SK-N-SH treated with all-trans-retinoic acid at 6 μM for 48 hours (cell line): ENCODE measurements around the gene CRX.

Source experiments
- ATAC-seq: fragments of 200-7000 bp; cut with Tn5 transposase; 3 replicates; pipeline ENCODE4 v1.9.1; 2020; ENCODE audit warnings: mild to moderate bottlenecking, moderate library complexity
- ARNTL ChIP-seq: fragments of 450-650 bp; formaldehyde crosslinking; IDR thresholded peaks from 2 replicates; pipeline ENCODE4 v1.5.0; 2020; ENCODE audit warnings: low read depth, mild to moderate bottlenecking, moderate library complexity, borderline replicate concordance
- BACH2 ChIP-seq: fragments of 250-450 bp; sonication (Bioruptor Pico); IDR thresholded peaks from 2 replicates; pipeline ENCODE4 v1.9.0; 2021; ENCODE audit warnings: mild to moderate bottlenecking, borderline replicate concordance
- CREB5 ChIP-seq: fragments of 250-450 bp; sonication (Bioruptor Pico); IDR thresholded peaks from 2 replicates; pipeline ENCODE4 v1.5.1; 2020; ENCODE audit warnings: low read depth, mild to moderate bottlenecking, moderate library complexity
- CSDC2 ChIP-seq: fragments of 250-450 bp; sonication (Bioruptor Pico); IDR thresholded peaks from 2 replicates; pipeline ENCODE4 v1.5.0; 2020; ENCODE audit warnings: mild to moderate bottlenecking, moderate library complexity
- CSRNP3 ChIP-seq: fragments of 250-450 bp; sonication (Bioruptor Pico); IDR thresholded peaks from 2 replicates; pipeline ENCODE4 v1.5.1; 2021; ENCODE audit warnings: mild to moderate bottlenecking, moderate library complexity
- ESRRG ChIP-seq: fragments of 250-450 bp; sonication (Bioruptor Pico); IDR thresholded peaks from 2 replicates; pipeline ENCODE4 v1.6.1; 2021; ENCODE audit warnings: mild to moderate bottlenecking
- GLIS3 ChIP-seq: fragments of 250-450 bp; sonication (Bioruptor Pico); IDR thresholded peaks from 2 replicates; pipeline ENCODE4 v1.5.0; 2020; ENCODE audit warnings: mild to moderate bottlenecking, moderate library complexity
- ISL1 ChIP-seq: fragments of 250-450 bp; sonication (Bioruptor Pico); IDR thresholded peaks from 2 replicates; pipeline ENCODE4 v2.1.2; 2022; ENCODE audit warnings: mild to moderate bottlenecking, moderate library complexity
- OSR1 ChIP-seq: fragments of 250-450 bp; sonication (Bioruptor Pico); IDR thresholded peaks from 2 replicates; pipeline ENCODE4 v1.8.0; 2022; ENCODE audit warnings: moderate library complexity, mild to moderate bottlenecking, inconsistent platforms
- RARB ChIP-seq: fragments of 250-450 bp; sonication (Bioruptor Pico); IDR thresholded peaks from 2 replicates; pipeline ENCODE4 v1.8.0; 2021; ENCODE audit warnings: mild to moderate bottlenecking, moderate library complexity
- SNAI2 ChIP-seq: fragments of 250-450 bp; sonication (Bioruptor Pico); IDR thresholded peaks from 2 replicates; pipeline ENCODE4 v1.5.0; 2020; ENCODE audit warnings: mild to moderate bottlenecking, moderate library complexity
- TCF4 ChIP-seq: fragments of 250-450 bp; sonication (Bioruptor Pico); IDR thresholded peaks from 2 replicates; pipeline ENCODE4 v1.8.0; 2021; ENCODE audit warnings: mild to moderate bottlenecking, moderate library complexity, borderline replicate concordance
- TOX ChIP-seq: fragments of 250-450 bp; sonication (Bioruptor Pico); IDR thresholded peaks from 2 replicates; pipeline ENCODE4 v1.8.0; 2021; ENCODE audit warnings: mild to moderate bottlenecking, moderate library complexity, borderline replicate concordance
- ZC3H10 ChIP-seq: fragments of 250-450 bp; sonication (Bioruptor Pico); IDR thresholded peaks from 2 replicates; pipeline ENCODE4 v1.5.1; 2021; ENCODE audit warnings: mild to moderate bottlenecking, moderate library complexity
- ZFP3 ChIP-seq: fragments of 250-450 bp; sonication (Bioruptor Pico); IDR thresholded peaks from 2 replicates; pipeline ENCODE4 v1.5.0; 2020; ENCODE audit warnings: mild to moderate bottlenecking, moderate library complexity
- ZFP30 ChIP-seq: fragments of 450-650 bp; formaldehyde crosslinking; IDR thresholded peaks from 2 replicates; pipeline ENCODE4 v1.5.0; 2022; ENCODE audit warnings: mild to moderate bottlenecking, moderate library complexity
- ZNF565 ChIP-seq: fragments of 450-650 bp; formaldehyde crosslinking; conservative IDR thresholded peaks from 2 replicates; pipeline ENCODE4 v1.5.0; 2020; ENCODE audit warnings: low read depth, mild to moderate bottlenecking, moderate library complexity
- ZNF70 ChIP-seq: fragments of 450-650 bp; formaldehyde crosslinking; IDR thresholded peaks from 2 replicates; pipeline ENCODE4 v1.5.0; 2020; ENCODE audit warnings: mild to moderate bottlenecking, moderate library complexity
- TF ChIP-seq, protein P1 (sequence below): fragments of 250-450 bp; sonication (Bioruptor Pico); IDR thresholded peaks from 2 replicates; pipeline ENCODE4 v1.8.0; 2020; ENCODE audit warnings: mild to moderate bottlenecking, moderate library complexity, borderline replicate concordance
- TF ChIP-seq, protein P2 (sequence below): fragments of 250-450 bp; sonication (Bioruptor Pico); IDR thresholded peaks from 2 replicates; pipeline ENCODE4 v1.5.0; 2020; ENCODE audit warnings: mild to moderate bottlenecking, moderate library complexity

Gene CRX

GRCh38 chr19:47796785-47797184 is 25.0 kb upstream of the CRX start:
- ATAC-seq = no peak
- TF ChIP-seq, protein P1, sequence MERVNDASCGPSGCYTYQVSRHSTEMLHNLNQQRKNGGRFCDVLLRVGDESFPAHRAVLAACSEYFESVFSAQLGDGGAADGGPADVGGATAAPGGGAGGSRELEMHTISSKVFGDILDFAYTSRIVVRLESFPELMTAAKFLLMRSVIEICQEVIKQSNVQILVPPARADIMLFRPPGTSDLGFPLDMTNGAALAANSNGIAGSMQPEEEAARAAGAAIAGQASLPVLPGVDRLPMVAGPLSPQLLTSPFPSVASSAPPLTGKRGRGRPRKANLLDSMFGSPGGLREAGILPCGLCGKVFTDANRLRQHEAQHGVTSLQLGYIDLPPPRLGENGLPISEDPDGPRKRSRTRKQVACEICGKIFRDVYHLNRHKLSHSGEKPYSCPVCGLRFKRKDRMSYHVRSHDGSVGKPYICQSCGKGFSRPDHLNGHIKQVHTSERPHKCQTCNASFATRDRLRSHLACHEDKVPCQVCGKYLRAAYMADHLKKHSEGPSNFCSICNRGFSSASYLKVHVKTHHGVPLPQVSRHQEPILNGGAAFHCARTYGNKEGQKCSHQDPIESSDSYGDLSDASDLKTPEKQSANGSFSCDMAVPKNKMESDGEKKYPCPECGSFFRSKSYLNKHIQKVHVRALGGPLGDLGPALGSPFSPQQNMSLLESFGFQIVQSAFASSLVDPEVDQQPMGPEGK = no peak
- no peak for TF ChIP-seq SNAI2 (CRISPR knock-in tag)
- TF ChIP-seq GLIS3 (CRISPR knock-in tag) = no peak
- no peak for TF ChIP-seq CSRNP3 (CRISPR knock-in tag)
- TF ChIP-seq BACH2 = no peak
- no peak for TF ChIP-seq OSR1
- no peak for TF ChIP-seq ZFP30 (CRISPR knock-in tag)
- no peak for TF ChIP-seq ZC3H10 (CRISPR knock-in tag)
- no peak for TF ChIP-seq ZNF70 (CRISPR knock-in tag)
- no peak for TF ChIP-seq CREB5
- TF ChIP-seq, protein P2, sequence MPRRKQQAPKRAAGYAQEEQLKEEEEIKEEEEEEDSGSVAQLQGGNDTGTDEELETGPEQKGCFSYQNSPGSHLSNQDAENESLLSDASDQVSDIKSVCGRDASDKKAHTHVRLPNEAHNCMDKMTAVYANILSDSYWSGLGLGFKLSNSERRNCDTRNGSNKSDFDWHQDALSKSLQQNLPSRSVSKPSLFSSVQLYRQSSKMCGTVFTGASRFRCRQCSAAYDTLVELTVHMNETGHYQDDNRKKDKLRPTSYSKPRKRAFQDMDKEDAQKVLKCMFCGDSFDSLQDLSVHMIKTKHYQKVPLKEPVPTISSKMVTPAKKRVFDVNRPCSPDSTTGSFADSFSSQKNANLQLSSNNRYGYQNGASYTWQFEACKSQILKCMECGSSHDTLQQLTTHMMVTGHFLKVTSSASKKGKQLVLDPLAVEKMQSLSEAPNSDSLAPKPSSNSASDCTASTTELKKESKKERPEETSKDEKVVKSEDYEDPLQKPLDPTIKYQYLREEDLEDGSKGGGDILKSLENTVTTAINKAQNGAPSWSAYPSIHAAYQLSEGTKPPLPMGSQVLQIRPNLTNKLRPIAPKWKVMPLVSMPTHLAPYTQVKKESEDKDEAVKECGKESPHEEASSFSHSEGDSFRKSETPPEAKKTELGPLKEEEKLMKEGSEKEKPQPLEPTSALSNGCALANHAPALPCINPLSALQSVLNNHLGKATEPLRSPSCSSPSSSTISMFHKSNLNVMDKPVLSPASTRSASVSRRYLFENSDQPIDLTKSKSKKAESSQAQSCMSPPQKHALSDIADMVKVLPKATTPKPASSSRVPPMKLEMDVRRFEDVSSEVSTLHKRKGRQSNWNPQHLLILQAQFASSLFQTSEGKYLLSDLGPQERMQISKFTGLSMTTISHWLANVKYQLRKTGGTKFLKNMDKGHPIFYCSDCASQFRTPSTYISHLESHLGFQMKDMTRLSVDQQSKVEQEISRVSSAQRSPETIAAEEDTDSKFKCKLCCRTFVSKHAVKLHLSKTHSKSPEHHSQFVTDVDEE (CRISPR knock-in tag) = no peak
- no peak for TF ChIP-seq ISL1 (CRISPR knock-in tag)
- TF ChIP-seq TCF4 = no peak
- no peak for TF ChIP-seq TOX (CRISPR knock-in tag)
- no peak for TF ChIP-seq ZFP3 (CRISPR knock-in tag)

DNA sequence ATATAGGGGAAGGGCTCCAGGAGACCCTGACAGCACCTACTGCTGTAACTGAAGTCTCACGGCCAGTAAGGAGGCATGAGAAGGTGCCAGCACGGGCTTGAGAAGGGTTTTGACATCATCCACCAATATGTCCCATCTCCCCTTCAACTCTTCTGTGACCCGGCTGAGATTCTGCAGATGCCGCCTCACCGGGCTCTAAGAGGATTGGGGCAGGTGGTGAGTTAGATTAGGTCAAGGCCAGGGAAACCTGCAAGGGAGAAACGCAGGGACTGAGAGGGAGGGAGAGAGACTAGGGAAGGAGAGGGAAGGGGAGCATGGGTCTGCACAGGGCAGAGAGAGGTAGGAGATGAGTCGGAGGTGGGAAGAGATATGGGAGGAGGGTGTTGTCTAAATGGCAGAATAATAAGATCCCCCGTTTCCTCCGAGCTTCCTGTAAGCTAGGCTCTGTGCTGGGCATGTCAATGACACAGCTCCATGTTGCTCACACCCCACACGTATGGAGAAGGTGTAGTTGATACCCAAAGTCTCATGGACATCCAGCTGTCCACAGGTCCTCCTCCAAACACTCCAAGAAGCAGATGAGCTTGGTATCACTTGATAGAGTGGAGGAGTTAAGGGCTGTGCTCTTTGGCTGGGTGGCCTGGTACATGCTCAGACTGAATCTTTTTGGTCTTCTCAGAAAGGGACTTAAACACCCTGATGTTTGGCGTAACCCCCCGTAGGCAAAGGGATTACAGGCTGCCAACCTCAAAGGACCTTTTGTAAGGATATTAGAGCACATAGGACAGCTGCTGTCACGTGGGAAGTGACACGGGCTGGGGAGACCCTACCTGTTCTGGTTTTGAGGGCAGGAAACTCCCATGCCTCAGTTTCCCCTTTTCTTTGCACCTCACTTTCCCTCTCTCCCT is 23.5 kb upstream of the CRX start:
- ATAC-seq = no peak; the same call in 2 of the 3 replicates
- TF ChIP-seq ZFP30 (CRISPR knock-in tag) = no peak
- no peak for TF ChIP-seq ISL1 (CRISPR knock-in tag)
- no peak for TF ChIP-seq CSDC2 (CRISPR knock-in tag)
- no peak for TF ChIP-seq TOX (CRISPR knock-in tag)
- TF ChIP-seq TCF4 = no peak
- TF ChIP-seq ESRRG (CRISPR knock-in tag) = no peak
- no peak for TF ChIP-seq ZNF565 (CRISPR knock-in tag)
- TF ChIP-seq ZC3H10 (CRISPR knock-in tag) = no peak
- no peak for TF ChIP-seq OSR1
- no peak for TF ChIP-seq ARNTL
- TF ChIP-seq SNAI2 (CRISPR knock-in tag) = no peak
- TF ChIP-seq, all 23 proteins: peak for 0

DNA sequence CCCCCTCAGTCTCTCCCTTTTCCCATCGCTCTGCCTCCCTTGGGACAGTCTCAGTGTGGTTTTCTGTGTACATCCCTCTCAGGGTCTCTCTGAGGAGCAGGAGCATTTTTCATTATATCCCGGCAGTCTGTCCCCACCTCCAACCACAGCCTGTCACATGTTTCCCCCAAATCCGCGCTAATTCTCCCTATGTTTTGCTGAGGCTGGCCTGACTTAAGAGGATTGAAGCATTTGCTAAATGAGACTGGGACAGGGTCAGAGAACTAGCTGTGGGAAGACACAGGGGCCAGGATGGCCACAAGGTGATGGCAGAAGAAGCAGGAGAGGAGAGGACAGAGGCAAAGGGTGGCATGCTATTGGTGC is 22.9 kb upstream of the CRX start:
- ATAC-seq = no peak
- TF ChIP-seq ZC3H10 (CRISPR knock-in tag) = no peak
- TF ChIP-seq ZNF70 (CRISPR knock-in tag) = no peak
- TF ChIP-seq GLIS3 (CRISPR knock-in tag) = no peak

DNA sequence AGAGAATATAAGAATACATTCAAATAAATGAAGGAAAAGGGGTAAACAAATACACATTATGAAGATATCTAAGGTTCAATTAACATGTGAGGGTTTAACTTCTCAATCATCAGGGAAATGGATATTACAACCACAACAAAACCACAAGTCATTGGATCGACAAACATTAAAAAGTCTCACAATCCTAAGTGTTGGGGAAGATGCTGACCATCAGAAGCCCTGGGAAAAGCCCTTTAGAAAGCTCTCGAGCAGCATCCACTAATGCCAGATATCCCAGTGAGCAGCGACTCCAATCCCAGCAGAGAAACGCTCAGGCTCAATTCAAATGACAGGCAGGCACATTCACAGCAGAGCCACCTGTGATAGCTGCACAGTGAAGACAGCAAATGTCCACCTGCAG is 20.5 kb upstream of the CRX start:
- no peak for ATAC-seq
- TF ChIP-seq, protein P1 = no peak
- TF ChIP-seq TCF4 (no peak), SNAI2 (CRISPR knock-in tag) (no peak), BACH2 (no peak), RARB (CRISPR knock-in tag) (no peak), CSRNP3 (CRISPR knock-in tag) (no peak)
- TF ChIP-seq, protein P2 (CRISPR knock-in tag) = no peak
